RCC 7860 (cell line): Measurements from ENCODE around the gene KCNJ6.
A peak's percentile ranks its signal among the peaks of the same experiment; 100 is the strongest.
"Not testable (repeated sequence)": the region's sequence is repeated elsewhere in the genome, so short reads cannot be mapped to it uniquely, and the experiment has no call there.

Experiments
- DNase-seq: peaks from one replicate; pipeline ENCODE4 v3.0.0-alpha.2; 2015; ENCODE audit warnings: low spot score
- FAIRE-seq: peaks from 2 replicates; lab custom pipeline; 2012; peaks lifted over from hg19 to GRCh38; lab: Jason Lieb, UNC

Gene KCNJ6, protein sequence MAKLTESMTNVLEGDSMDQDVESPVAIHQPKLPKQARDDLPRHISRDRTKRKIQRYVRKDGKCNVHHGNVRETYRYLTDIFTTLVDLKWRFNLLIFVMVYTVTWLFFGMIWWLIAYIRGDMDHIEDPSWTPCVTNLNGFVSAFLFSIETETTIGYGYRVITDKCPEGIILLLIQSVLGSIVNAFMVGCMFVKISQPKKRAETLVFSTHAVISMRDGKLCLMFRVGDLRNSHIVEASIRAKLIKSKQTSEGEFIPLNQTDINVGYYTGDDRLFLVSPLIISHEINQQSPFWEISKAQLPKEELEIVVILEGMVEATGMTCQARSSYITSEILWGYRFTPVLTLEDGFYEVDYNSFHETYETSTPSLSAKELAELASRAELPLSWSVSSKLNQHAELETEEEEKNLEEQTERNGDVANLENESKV

DNA sequence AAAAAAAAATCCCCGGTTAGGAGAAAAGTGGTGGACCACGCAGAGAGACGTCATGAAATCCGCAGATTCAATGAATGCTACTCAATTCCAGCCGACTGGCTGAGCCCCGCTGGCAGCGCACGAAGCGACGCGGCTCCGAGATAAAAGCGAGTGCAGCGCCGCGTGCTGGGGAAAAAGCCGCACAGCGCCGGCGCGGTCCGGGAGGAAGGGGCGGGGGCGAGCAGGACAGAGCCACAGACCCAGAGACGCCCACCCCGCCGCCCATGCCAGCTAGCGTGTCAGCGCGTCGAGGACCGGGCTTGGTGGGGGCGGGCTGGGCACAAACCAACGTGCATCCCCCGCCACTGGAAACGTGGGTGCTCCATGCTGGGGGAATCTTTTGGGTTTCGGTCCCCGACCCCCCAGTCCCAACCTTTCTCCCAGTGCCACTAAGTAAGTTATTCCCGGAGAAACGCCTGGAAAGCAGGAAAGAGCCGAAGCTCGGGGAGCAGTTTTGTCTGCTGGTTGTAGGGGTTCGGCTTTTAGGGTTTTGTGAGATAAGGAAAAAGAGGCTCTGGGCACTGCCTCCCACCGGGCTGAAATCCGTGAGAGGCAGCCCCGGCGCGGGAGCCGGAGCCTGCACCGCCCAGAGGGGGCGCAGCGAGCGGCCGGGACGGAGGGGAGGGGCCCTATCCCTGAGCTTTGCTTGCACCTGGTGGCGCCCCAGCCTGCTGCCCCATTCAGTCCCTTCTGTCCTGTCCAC is at the start of gene KCNJ6:
Gene KCNJ6 (minus strand): TSS at position 148 of the 742 bp plus-strand sequence. CDS start 75,775 bp downstream, outside the sequence.
- no peak for DNase-seq
- no peak for FAIRE-seq

DNA sequence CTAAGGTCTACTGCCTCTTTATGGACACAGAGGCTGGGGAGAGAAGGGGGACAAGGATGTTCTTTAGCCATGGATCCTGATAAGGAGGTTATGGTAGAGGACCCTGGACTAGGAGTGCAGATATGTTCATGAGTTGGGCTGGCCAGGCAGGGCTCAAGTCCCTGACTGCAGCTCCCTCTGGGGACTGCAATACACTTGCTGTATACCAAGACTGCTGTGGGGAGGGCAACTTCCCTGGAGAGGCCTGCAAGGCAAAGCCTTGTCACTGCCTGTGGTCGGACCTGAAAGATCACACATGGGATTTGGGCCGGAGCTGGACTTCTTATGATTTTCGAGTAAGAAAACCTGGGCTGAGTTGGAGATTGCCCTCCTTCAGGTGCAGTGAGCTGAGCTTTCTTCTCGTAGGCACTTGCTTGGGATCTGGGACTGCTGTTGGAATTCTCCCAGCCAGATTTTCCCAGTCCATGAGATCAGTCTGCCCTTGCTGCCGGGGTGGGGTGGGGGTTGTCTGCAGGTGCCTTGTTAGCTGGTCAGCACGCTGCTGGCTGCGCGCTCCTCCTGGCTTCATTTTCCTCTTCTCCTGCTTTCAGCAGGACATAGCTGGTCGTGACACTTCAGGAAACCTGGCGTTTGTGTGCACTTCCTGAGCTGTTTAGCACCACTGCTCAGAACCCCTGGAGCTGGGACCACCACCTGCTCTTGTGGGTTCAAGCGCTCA is 49.0 kb upstream of the KCNJ6 start:
- no peak for DNase-seq
- no peak for FAIRE-seq

DNA sequence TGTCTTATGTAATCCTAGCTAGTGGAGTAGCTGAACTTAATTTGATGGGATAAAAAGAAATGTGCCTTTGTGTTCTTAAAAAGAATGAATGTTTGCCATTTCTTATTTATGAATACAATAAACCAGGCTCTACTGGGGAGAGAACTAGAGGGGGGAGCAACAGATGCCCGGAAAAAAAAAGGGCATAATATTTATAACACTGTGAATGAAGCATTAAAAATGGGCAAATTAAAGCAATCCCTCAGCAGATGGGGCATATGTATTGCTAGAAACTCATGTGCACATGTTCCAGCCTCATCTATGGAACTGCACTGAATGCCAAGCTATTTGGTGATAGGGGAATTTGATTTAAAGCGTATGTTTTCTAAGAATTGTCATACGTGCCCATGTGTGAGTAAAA is 42.3 kb upstream of the KCNJ6 start:
- no peak for DNase-seq
- FAIRE-seq: no peak

DNA sequence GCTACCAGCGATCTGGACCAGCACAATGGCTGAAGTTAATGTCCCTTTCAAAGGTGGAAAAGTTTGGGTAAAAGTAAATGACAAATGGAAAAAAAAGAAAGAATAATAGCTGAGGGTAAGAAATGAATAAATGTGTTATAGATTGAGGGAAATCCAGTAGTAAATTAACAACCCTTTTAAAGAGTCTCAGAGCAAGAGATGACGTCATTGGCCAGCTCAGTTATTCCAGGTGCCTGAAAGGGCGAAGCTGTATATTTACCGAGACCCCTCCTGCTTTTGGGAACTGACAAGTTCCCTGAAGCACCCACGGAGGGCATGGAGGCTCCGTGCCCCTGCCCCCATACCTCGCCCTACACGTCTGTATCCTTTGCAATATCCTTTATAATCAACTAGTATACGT is 40.5 kb upstream of the KCNJ6 start:
- DNase-seq: no peak
- FAIRE-seq: no peak

DNA sequence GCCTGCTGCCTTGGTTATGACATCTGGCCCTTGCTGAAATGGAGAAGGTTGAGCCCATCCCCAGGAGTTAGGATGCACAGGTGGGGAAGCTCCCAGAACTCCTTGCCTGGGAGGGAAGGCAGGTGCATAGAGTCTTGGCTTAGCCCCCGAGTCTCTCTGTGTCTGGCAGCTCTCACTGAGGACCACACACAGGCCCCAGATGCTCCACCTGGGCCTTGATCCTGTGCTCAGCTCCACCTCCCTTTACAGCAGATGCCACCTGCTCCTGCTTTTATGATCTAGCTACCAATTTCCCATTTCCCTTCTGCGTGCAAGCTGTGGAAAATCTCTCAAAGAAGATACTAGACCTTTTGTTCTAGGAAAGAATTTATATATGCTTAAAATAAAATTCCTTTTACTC is 28.8 kb upstream of the KCNJ6 start:
- FAIRE-seq: no peak

DNA sequence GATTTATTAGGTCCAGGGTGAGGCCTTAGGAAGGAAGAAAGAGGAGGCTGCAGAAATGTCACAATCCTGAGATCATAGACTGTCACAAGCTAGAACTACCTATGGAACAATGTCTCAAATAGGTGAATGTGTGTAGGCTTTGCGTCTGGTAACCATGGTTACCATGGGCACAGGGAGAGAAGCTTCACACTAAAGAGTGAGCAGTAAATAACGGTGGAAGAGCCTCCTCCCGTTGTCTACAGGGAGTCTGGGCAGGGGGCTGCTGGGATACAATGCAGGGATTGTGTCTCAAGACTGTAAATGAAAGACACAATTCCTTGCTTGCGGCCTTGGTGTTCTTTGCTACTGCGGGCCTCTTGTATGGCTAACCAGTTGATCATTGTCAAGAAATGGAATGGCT is 28.2 kb upstream of the KCNJ6 start:
- DNase-seq: no peak
- no peak for FAIRE-seq

More for the DNA sequence above, 28.8 kb upstream of the KCNJ6 start:
- no peak for DNase-seq

DNA sequence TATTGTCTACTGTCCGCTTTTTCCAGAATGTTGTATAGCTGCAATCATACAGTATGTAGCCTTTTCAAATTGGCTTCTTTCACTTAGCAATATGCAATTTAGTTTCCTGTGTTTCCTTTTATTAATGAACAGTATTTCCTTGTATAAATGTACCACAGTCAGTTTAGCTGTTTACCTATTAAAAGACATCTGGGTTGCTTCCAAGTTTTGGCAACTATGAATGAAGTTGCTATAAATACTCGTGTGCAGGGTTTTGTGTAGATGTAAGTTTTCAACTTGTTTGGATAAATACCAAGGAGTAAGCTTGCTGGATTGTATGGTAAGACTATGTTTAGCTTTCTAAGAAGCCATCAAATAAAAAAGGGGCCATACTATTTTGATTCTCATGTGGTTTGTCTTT is 24.4 kb upstream of the KCNJ6 start:
- DNase-seq: no peak
- FAIRE-seq: no peak

DNA sequence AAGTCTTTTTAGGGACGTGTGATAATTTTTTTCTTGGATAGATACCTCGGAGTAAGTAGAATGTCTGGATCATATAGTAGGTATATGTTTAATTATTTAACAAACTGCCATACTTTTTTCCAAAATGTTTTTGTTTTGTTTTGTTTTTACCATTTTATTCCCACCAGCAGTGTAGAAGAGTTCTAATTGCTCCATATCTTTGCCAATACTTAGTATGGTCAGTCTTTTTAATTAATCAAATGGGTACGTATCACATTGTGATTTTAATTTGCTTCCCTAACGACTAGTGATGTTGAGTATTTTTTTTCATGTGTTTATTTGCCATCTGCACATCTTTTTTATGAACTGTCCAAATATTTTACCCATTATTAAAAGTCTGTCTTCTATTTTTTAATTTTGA is 23.6 kb upstream of the KCNJ6 start:
- no peak for FAIRE-seq
- DNase-seq: no peak

DNA sequence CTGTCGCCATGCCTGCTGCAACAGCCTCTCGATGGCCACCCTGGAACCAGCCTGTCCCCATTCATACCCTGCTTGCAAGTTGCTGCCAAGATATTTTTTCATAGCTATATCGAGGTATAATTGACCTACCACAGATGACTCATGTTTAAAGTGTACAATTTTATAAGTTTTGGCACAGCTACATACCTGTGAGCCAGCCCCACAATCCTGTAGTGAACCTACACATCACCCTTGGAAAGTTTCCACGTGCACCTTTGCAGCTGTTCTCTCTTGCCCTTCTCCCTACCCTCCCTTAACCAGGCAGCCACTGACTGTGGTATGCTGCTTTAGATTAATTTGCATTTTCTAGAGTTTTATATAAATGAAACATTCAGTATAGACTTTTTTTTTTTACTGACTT is 23.0 kb upstream of the KCNJ6 start:
- FAIRE-seq (no peak), DNase-seq (no peak)

DNA sequence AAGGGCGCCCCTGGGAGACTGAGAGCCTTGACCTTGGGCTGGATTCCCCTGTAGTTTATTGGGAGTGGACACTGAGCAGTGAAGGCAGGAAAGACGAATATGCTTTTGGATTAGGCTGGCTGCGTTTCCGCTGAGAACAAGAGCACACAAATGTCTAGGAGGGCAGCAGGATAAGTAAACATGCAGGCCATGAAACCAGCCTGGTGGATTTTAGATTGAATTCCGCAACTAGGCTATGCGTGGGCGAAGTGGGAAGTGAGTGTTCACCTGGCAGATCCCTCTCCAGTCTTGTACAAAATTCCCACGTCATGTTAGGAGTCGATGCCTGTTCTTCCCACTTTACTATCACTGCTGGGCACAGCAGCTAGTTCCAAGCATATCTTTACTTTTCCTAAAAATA is 21.4 kb upstream of the KCNJ6 start:
- no peak for FAIRE-seq
- no peak for DNase-seq

DNA sequence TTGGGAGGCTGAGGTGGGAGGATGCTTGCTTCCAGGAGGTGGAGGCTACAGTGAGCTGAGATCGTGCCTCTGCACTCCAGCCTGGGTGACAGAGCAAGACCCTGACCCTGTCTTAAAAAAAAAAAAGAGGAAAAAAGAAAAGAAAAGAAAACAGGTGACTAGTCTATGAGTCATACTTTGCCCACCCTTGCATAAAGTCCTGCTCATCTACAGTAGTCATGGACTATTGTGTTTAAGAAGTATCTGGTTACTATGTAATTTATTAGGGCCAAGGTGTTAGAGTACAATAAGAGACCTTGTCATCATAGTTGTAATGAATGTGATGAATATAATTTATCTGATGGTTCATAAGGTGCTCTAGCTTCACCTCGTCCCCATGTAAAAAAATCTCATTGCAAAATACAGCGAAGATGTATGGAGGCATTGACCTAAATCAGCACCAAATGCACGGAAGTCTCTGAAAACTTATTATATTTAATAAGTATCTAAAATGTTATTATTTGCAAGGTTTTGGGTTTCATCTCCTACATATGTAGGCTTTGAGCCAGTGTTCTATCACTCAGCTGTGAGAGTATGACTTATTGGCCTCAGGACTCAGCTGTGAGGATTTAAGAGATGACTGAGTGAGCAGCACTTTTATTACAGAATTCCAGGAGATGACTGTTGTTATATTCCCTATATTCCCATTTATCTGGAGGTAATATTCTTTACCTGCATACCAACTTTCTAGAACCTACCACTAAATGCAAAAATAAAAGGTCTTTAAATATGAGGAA is 19.9 kb upstream of the KCNJ6 start:
- FAIRE-seq (peak; percentile 87), DNase-seq (peak; percentile 83)

DNA sequence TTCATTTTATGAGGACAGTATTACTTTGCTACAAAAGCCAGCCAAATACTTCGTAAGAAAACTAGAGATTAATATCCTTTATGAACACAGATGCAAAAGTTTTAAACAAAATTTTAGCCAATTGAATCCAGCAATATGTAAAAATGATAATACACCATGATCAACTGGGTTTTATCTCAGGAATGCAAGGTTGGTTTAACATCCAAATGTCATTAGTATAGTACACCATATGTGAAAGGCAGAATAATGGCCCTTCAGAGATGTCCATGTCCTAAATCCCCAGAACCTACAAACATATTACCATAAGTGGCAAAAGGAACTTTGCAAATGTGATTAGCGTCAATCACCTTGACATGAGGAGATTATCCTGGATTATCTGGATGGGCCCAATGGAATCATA is 16.7 kb upstream of the KCNJ6 start:
- FAIRE-seq (no peak), DNase-seq (no peak)

DNA sequence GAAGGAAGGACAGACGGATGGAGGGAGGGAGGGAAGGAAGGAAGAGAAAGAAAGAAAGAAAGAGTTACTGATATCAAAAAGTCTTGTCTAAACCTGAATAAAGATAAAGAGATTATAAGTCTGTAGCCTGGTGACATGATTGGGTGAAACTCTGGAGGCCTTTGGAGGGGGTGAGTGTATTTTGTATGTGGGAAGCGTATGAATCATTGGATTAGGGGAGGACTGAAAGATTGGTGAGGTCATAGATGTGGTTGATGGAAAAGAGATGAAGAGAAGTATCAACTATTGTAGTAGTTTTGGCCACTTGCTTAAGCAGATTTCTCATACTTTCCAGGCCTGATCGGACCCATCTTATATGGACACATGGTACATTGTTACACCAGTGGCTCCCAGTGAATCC is 11.5 kb upstream of the KCNJ6 start:
- FAIRE-seq (peak; percentile 45), DNase-seq (peak; percentile 55)

DNA sequence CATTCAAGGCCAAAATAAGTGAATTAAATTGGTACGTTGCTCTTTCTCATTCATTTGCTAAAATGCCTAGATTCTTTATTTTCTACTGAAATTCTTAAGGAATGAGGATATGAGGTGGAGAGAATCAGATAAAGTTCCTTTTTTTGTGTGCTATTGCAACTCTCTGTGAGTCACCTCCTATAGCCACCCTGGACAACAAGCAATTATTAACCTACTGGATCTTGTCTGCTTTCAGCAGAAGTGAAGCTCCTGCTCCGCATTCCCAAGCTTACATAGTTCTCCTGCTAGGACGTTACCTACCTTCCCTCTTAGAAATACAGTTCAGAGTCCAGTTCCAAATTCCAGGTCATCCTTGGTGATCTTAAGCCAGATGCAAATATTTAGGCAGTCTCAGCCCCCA is 4.8 kb upstream of the KCNJ6 start:
- DNase-seq (peak; percentile 85), FAIRE-seq (peak; percentile 95)

DNA sequence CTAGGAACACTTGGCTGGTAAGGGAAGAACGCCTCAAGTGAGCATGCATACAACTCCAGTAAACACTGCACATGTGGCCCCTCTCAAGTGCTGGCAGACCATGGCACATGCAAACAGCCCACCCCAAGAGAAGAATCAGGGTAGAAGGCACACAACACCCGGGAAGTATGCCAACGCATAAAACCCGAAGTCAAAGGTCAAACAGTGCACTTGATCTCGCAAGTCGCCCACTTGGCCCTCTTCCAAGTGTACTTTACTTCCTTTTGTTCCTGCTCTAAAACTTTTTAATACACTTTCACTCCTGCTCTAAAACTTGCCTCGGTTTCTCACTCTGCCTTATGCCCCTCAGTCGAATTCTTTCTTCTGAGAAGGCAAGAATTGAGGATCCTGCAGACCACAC is 4.0 kb upstream of the KCNJ6 start:
- DNase-seq, FAIRE-seq: not testable (repeated sequence)

DNA sequence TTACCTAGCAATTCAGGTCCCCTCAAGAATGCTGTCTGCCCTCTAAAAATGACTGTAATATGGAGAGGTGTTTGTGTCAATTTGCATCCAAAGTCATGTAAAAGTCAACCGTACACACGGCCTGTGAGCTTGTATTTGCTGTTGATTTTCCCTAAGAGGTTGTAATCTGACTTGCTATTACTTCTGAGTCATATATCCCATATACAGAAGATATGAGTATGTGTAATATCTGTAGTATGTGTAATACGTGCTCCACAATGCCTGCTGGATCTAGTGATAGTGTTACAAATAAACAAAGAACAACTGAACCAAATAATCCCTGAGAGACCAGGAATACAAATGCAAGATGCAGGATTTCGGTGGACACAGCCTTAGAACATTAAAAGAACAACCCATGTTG is 1.4 kb upstream of the KCNJ6 start:
- DNase-seq: peak; percentile 45
- FAIRE-seq: no peak

DNA sequence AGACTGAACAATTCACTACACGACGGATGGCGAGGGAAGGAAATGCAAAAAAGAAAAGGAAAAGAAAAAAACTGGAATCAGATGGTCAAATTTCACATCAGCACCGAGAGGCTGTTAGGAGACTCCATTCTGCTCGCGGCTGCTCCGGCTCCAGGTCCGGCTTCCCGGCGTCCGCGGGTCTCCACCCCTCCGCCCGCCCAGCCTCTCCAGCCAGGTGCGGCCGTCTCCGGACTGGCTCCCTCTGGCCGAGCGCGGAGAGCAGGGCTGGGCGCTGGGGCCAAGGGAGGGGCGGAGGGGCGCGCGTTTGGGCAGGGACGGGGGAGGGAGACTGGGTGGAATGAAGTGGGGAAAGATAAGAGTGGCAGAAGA is 332 bp downstream of the KCNJ6 start:
- no peak for DNase-seq
- no peak for FAIRE-seq

DNA sequence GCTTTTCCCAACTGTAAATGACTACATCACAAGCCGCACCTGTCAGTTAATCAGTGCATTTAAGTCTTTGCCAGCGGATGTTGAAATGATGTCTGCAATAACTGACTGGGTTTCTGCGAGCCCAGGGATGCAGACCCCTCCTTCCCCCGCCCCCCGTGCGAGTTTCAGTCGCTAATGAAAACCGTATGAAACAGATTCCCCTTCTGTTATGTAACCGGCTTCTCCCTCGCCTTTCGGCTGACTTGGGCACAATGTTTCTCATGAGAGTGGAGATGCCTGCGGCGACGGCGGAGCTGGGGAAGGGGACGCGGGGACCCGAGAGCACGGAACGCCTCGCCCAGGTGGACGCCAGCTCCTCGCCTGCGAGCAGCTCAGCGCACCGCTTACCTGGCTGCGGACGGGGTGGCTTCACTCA is 753 bp downstream of the KCNJ6 start:
- DNase-seq (no peak), FAIRE-seq (no peak)

DNA sequence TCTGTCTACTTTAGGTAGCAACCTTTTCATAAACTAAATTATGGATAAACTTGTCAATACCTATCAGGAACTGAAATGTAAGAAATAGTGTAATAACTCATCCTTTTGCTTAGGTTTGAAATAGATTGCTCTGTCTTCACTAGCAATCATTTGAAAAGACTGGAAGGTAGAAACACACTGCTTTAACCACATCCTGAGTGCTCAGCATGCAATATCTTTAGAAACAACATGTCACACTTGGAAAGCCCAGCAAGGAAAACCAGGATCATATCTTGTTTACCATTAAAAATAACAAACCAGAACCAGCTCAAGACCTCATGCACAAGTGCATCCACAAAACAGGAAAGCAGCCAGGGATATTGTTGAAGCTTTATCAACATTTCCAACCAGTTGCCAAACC is 3.6 kb downstream of the KCNJ6 start:
- no peak for FAIRE-seq

DNA sequence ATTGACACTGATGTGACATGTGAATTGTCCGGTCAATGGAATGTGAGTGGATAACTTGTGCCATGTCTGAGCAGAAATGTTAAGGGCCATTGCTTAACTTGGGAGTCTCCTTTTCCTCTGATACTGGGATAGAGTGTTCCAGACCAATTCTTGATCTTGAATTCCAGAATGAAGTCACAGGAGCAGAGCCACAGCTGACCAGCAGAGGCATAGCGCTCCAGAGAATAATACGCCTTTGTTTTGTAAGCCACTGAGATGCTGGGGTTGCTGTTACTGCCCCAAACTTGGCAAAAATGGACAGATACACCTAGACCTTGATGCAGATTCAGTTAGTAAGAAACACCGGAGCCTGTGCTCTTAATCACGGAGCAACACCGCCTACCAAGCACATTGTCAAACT is 6.3 kb downstream of the KCNJ6 start:
- DNase-seq (no peak), FAIRE-seq (no peak)

More for the DNA sequence above, 3.6 kb downstream of the KCNJ6 start:
- no peak for DNase-seq

DNA sequence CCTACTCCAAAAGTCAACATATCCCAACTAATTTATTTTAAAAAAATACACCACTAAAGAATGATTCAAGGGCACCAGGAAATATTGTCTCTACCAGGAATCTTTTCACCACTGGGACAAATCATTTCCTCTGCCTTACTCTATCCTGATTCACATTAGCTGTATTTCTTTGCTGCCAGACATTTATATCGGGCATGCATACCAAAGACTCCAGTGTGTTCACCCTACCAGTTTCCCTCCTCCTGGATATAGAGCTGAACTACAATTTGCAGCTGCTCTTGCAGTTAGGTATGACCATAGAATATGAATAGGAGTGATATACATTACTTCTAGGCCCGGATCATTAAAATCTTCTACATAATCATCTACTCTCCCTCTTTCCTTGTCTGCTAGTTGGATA is 7.6 kb downstream of the KCNJ6 start:
- no peak for DNase-seq
- FAIRE-seq: no peak
